GM21528 (cell line): ENCODE measurements around the gene TMEM143.

Experiments
- ATAC-seq: cut with Tn5 transposase; IDR thresholded peaks from one replicate; pipeline ENCODE4 v1.9.1; 2021; ENCODE audit warnings: mild to moderate bottlenecking, moderate library complexity; ENCODE audit not compliant: unreplicated experiment, low FRiP score

Gene TMEM143

GRCh38 chr19:48361912-48362311 is 1.8 kb downstream of the TMEM143 start:
- no peak for ATAC-seq

- no peak for ATAC-seq
Observed at GRCh38 chr19:48359123-48359522, 4.6 kb downstream of the TMEM143 start.

GRCh38 chr19:48355365-48355954 is 8.3 kb downstream of the TMEM143 start:
- ATAC-seq = no peak

- ATAC-seq = no peak
Observed at GRCh38 chr19:48354332-48354992, 9.3 kb downstream of the TMEM143 start.

DNA sequence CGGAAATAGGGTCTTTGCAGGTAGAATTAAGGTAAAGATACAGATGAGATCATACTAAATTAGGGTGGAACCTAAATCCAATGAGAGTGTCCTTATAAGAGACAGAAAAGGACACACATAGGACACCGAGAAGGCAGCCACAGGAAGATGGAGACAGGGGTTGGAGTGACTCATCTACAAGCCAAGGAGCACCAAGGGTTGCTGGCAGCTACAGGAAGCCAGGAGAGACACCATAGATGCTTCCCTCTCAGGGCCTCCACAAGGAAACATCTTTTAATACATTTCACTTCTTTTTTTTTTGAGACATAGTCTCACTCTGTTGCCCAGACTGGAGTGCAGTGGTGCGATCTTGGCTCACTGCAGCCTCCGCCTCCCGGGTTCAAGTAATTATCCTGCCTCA is 10.1 kb downstream of the TMEM143 start:
- ATAC-seq = no peak

DNA sequence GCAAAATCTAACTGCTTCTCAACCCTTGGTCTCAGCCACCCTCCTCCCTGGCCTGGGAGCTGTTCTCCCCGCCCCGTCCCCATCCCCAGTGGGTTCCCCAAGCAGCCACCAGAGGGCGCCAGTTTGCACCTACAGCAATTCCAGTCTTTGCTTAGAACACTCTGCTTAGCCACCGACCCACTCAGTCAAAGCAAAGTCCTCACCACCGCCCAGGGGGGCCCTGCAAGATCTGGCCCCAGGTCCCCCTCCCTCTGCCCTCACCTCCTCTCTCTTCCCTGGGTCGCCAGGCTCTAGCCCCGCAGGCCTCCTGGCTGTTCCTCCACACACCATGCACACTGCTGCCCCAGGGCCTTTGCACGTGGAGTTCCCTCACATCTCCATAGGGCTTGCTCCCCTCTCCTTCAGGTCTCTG is 12.4 kb downstream of the TMEM143 start:
- no peak for ATAC-seq

GRCh38 chr19:48350856-48351255 is 12.9 kb downstream of the TMEM143 start:
- ATAC-seq = no peak

GRCh38 chr19:48348737-48349136 is 15.0 kb downstream of the TMEM143 start:
- ATAC-seq = no peak

GRCh38 chr19:48348045-48348444 is 15.7 kb downstream of the TMEM143 start:
- ATAC-seq = no peak

- ATAC-seq = no peak
Observed at GRCh38 chr19:48346191-48346590, 17.5 kb downstream of the TMEM143 start.

DNA sequence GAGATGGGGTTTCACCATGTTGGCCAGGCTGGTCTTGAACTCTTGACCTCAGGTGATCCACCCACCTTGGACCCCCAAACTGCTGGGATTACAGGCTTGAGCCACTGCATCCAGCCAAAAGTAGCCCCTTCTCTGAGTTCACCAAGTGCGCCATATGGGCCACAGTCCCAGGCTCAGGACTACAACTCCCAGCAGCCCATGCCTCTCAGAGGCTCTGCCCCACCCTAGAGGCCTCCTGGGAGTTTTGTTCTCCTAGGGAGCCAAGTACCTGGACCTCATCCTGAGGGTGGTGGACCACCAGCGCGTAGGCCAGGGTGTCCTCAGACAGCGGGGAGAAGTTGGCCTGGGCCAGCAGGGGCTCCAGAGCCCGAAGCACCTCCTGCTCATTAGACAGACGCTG is 18.8 kb downstream of the TMEM143 start:
- ATAC-seq = no peak

DNA sequence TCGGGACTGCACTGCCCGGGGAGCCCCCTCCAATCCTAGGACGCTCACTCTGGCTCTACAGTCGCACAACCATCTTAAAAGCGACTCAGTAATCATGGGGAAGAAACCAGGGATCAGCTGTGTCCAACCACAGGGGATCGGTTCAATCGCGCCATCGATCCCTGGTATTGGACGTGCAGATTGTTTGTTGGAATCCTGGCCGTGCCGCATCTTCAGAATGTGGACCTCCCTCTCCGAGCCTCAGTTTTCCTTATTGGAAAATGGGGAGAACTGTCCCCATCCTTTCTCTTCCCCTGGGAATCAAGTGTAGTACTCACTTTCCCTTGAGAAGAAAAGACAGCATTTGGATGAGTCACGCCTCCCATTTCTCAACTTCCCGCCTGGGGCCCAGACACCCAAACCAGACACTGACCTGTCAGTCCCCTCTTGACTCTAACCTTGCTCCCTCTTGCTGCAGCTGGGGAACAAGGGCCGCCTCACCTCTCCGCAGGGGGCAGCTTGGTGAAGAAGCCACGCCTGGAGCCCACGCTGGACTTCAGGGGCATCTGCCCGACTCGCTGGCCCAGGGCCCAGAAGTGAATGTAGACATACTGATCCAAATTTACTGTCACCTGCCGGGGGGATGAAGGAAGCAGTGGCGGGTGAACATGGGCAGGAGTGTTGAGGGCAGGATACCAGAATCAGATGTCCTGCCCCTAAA is 20.7 kb downstream of the TMEM143 start:
- no peak for ATAC-seq

DNA sequence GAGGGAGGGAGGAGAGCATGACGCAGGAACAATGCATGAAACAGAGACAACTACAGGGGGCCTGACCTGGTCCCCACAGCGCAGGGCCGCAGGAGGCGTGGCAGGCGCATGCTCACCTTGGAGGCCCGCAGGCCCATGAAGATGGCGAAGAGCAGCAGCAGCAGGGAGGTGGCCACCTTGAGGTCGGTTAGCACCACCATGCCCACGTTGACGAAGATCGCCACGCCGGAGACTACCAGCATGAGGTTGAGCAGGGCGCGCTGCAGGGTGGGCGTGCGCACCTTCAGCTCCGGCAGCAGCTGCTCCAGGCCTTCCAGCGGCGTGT is 21.4 kb downstream of the TMEM143 start:
- ATAC-seq = no peak

- no peak for ATAC-seq
Observed at GRCh38 chr19:48341515-48342413, 22.0 kb downstream of the TMEM143 start.

- no peak for ATAC-seq
Observed at GRCh38 chr19:48340995-48341394, 22.7 kb downstream of the TMEM143 start.

GRCh38 chr19:48338802-48339503 is 24.8 kb downstream of the TMEM143 start:
- ATAC-seq = no peak

GRCh38 chr19:48338253-48338755 is 25.4 kb downstream of the TMEM143 start:
- no peak for ATAC-seq

- peak; percentile 44 for ATAC-seq
Observed at GRCh38 chr19:48333467-48334384, 30.0 kb downstream of the TMEM143 start.
